KMS-11 (cell line): ENCODE results near the gene PCSK7.

Source experiments
- H2AFZ ChIP-seq: fragments of 200-600 bp; sonication (generic); 2 replicates; pipeline ENCODE4 v1.6.1; 2016; ENCODE audit warnings: antibody characterized with exemption, mixed run types, low read depth
- H3K27ac ChIP-seq: fragments of 200-600 bp; sonication (generic); 2 replicates; pipeline ENCODE4 v1.6.1; 2016; ENCODE audit warnings: mild to moderate bottlenecking, mixed run types
- H3K27me3 ChIP-seq: fragments of 200-600 bp; sonication (generic); 2 replicates; pipeline ENCODE4 v1.6.1; 2017; ENCODE audit warnings: mild to moderate bottlenecking, low read depth, mixed run types, moderate library complexity; ENCODE audit not compliant: insufficient read depth
- H3K36me3 ChIP-seq: fragments of 200-600 bp; sonication (generic); 2 replicates; pipeline ENCODE4 v1.6.1; 2017; ENCODE audit warnings: mild to moderate bottlenecking, mixed run types; ENCODE audit not compliant: insufficient read depth
- H3K4me1 ChIP-seq: fragments of 200-600 bp; sonication (generic); 2 replicates; pipeline ENCODE4 v1.6.1; 2016; ENCODE audit warnings: mild to moderate bottlenecking, low read depth, mixed run types; ENCODE audit not compliant: poor library complexity, severe bottlenecking
- H3K4me2 ChIP-seq: fragments of 200-600 bp; sonication (generic); 2 replicates; pipeline ENCODE4 v1.7.0; 2016; ENCODE audit warnings: mild to moderate bottlenecking, mixed run types
- H3K4me3 ChIP-seq: fragments of 200-600 bp; sonication (generic); IDR thresholded peaks from 2 replicates; pipeline ENCODE4 v1.6.1; 2017; ENCODE audit warnings: low read depth, low read length, mixed read lengths; ENCODE audit not compliant: insufficient read depth
- H3K79me2 ChIP-seq: fragments of 200-600 bp; sonication (generic); 2 replicates; pipeline ENCODE4 v1.6.1; 2016; ENCODE audit warnings: low read depth, mixed run types; ENCODE audit not compliant: insufficient read depth
- H3K9ac ChIP-seq: fragments of 200-600 bp; sonication (generic); 2 replicates; pipeline ENCODE4 v1.6.1; 2016; ENCODE audit warnings: mild to moderate bottlenecking, mixed run types
- H4K20me1 ChIP-seq: fragments of 200-600 bp; sonication (generic); 2 replicates; pipeline ENCODE4 v1.6.1; 2016; ENCODE audit warnings: mild to moderate bottlenecking, mixed run types; ENCODE audit not compliant: insufficient read depth
- CTCF ChIP-seq: fragments of 200-600 bp; sonication (generic); conservative IDR thresholded peaks from 2 replicates; pipeline ENCODE4 v1.6.1; 2017; ENCODE audit warnings: low read depth, mild to moderate bottlenecking, antibody characterized with exemption, low read length, moderate library complexity, mixed read lengths

Gene PCSK7

GRCh38 chr11:117195258-117195657 lies 36.6 kb downstream of the PCSK7 start:
- no peaks in the 10 kb centered on the region for H3K27me3 ChIP-seq
- no peaks in the 10 kb centered on the region for H3K36me3 ChIP-seq
- H3K4me1 ChIP-seq, result no peaks in the 10 kb centered on the region
- no peak overlapping the region for H3K9ac ChIP-seq
- no peak overlapping the region for H3K4me2 ChIP-seq
- no peaks in the 10 kb centered on the region for H4K20me1 ChIP-seq
- no peak overlapping the region for H3K4me3 ChIP-seq
- TF ChIP-seq CTCF, result no peak
- no peak overlapping the region for H2AFZ ChIP-seq
- no peak overlapping the region for H3K27ac ChIP-seq
- no peaks in the 10 kb centered on the region for H3K79me2 ChIP-seq

- Histone ChIP-seq H3K79me2 (no peaks in the 10 kb centered on the region), H3K36me3 (no peaks in the 10 kb centered on the region), H3K27me3 (no peaks in the 10 kb centered on the region), H2AFZ (no peak overlapping the region), H4K20me1 (no peaks in the 10 kb centered on the region), H3K4me2 (no peak overlapping the region), H3K4me1 (no peaks in the 10 kb centered on the region), H3K4me3 (no peak overlapping the region), H3K9ac (no peak overlapping the region), H3K27ac (no peak overlapping the region)
- no peak for TF ChIP-seq CTCF
Observed at GRCh38 chr11:117194267-117194666, 37.6 kb downstream of the PCSK7 start.

GRCh38 chr11:117193130-117194020 lies 38.5 kb downstream of the PCSK7 start:
- H3K27ac ChIP-seq, result no peak overlapping the region
- no peak overlapping the region for H2AFZ ChIP-seq
- no peak overlapping the region for H3K4me3 ChIP-seq
- no peaks in the 10 kb centered on the region for H3K79me2 ChIP-seq
- H3K27me3 ChIP-seq, result no peaks in the 10 kb centered on the region
- no peaks in the 10 kb centered on the region for H3K4me1 ChIP-seq
- no peaks in the 10 kb centered on the region for H3K36me3 ChIP-seq
- H3K4me2 ChIP-seq, result no peak overlapping the region
- no peaks in the 10 kb centered on the region for H4K20me1 ChIP-seq
- no peak for TF ChIP-seq CTCF
- no peak overlapping the region for H3K9ac ChIP-seq

- H3K4me2 ChIP-seq, result no peak overlapping the region
- H3K36me3 ChIP-seq, result no peaks in the 10 kb centered on the region
- no peak overlapping the region for H3K27ac ChIP-seq
- no peak overlapping the region for H2AFZ ChIP-seq
- H3K79me2 ChIP-seq, result no peaks in the 10 kb centered on the region
- H3K9ac ChIP-seq, result no peak overlapping the region
- H3K27me3 ChIP-seq, result no peaks in the 10 kb centered on the region
- no peak for TF ChIP-seq CTCF
- H4K20me1 ChIP-seq, result no peaks in the 10 kb centered on the region
- no peaks in the 10 kb centered on the region for H3K4me1 ChIP-seq
- no peak overlapping the region for H3K4me3 ChIP-seq
Observed at GRCh38 chr11:117192401-117192875, 39.4 kb downstream of the PCSK7 start.
